ENCODE data around the gene SRSF3.
"Not testable (repeated sequence)": the region's sequence is repeated elsewhere in the genome, so short reads cannot be mapped to it uniquely, and the experiment has no call there.

SRSF3 gene

DNA sequence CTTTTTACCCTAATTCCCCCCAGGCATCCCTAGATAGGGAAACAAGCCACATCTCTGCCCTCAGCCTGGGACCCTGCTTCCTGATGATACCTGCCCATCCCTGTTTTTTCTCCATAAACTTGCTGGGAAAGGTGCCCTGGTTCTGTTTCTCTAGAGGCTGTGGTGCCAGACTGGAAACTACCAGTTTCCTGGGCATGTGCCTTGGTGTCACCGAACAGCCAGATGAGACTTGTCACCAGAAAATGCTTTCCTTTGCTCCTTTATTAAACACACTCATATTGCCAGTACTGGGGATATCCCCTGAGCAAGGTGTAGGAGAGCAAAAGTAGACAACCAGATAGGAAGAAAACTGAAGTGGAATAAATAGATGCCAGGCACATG, 16.8 kb downstream of the SRSF3 start:
- no peak for DNase-seq (ENCODE audit: low read depth, low spot score)
- TF ChIP-seq EZH2 (IDR thresholded peaks at IDR 0.05): no peak
- peak; percentile 47; the same call in 1 of the 2 replicates for TF ChIP-seq POLR2AphosphoS5 (IDR thresholded peaks at IDR 0.05; ENCODE audit: borderline replicate concordance, low read depth, low read length)
- no peak for TF ChIP-seq FOXP2 (optimal IDR thresholded peaks at IDR 0.05; ENCODE audit: control extremely low read depth, extremely low read length, insufficient read depth)
- Histone ChIP-seq H3K4me3 (no peak overlapping the region), H3K27ac (peak overlapping the region; percentile 53; the same call in 1 of the 2 replicates), H3K9ac (ENCODE audit: insufficient read length) (no peak overlapping the region), H3K36me3 (ENCODE audit: insufficient read depth, low read length) (peaks cover 72% of the 10 kb centered on the region), H3K9me3 (ENCODE audit: low read depth, low read length) (no peaks in the 10 kb centered on the region)

DNA sequence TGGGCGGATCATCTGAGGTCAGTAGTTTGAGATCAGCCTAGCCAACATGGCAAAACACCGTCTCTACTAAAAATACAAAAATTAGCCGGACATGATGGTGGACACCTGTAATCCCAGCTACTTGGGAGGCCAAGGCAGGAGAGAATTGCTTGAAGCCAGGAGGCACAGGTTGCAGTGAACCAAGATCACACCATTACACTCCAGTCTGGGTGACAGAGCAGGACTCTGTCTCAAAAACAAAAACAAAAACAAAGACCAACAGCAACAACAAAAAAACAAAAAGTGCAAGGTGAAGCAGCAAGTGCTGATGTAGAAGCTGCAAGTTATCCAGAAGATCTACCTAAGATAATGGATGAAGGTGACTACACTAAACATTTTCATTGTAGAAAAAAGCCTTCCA, 17.5 kb downstream of the SRSF3 start:
- not testable (repeated sequence) for DNase-seq (ENCODE audit: low read depth, low spot score); H3K27ac ChIP-seq; H3K4me3 ChIP-seq; H3K9me3 ChIP-seq (ENCODE audit: low read depth, low read length); H3K9ac ChIP-seq (ENCODE audit: insufficient read length)
- H3K36me3 ChIP-seq (ENCODE audit: insufficient read depth, low read length): peaks cover 66% of the 10 kb centered on the region

GRCh38 chr6:36612101-36612625, 18.0 kb downstream of the SRSF3 start:
- Histone ChIP-seq H3K36me3 (ENCODE audit: insufficient read depth, low read length) (peaks cover 61% of the 10 kb centered on the region), H3K27ac (no peak overlapping the region), H3K9me3 (ENCODE audit: low read depth, low read length) (no peaks in the 10 kb centered on the region), H3K9ac (ENCODE audit: insufficient read length) (no peak overlapping the region), H3K4me3 (no peak overlapping the region)
- DNase-seq (ENCODE audit: low read depth, low spot score): no peak
- peak; percentile 13; the same call in 1 of the 2 replicates for TF ChIP-seq POLR2AphosphoS5 (IDR thresholded peaks at IDR 0.05; ENCODE audit: borderline replicate concordance, low read depth, low read length)
- no peak for TF ChIP-seq EZH2 (IDR thresholded peaks at IDR 0.05)

DNA sequence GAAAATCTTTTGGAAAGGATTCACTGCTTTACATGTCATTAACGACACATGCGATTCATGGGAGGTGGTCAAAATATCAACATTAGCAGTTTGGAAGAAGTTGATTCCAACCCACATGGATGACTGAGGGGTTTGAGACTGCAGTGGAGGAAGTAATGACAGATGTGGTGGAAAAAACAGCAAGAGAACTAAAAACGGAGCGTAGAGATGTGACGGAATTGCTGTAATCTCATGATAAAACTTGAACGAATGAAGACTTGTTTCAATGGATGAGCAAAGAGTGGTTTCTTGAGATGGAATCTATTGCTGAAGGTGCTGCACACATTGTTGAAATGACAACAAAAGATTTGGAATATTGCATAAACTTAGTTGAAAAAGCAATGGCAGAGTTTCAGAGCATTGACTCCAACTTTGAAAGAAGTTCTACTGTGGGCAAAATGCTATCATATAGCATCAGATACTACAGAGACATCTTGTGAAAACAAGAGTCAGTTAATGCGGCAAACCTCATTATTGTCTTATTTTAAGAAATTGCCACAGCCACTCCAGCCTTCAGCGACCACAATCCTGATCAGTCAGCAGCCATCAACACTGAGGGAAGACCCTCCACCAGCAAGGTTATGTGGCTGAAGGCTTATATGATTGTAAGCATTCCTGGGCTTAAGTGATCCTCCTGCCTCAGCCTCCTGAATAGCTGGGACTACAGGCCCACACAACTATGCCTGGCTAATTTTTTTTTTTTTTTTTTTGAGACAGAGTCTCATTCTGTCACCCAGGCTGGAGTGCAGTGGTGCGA, 19.2 kb downstream of the SRSF3 start:
- TF ChIP-seq EZH2 (IDR thresholded peaks at IDR 0.05): no peak
- TF ChIP-seq POLR2AphosphoS5 (IDR thresholded peaks at IDR 0.05; ENCODE audit: borderline replicate concordance, low read depth, low read length): peak; percentile 13; the same call in 1 of the 2 replicates
- H3K4me3 ChIP-seq: no peak overlapping the region
- H3K36me3 ChIP-seq (ENCODE audit: insufficient read depth, low read length): peaks cover 49% of the 10 kb centered on the region
- peak overlapping the region; percentile 67 for H3K27ac ChIP-seq
- no peaks in the 10 kb centered on the region for H3K9me3 ChIP-seq (ENCODE audit: low read depth, low read length)
- DNase-seq (ENCODE audit: low read depth, low spot score): no peak
- H3K9ac ChIP-seq (ENCODE audit: insufficient read length): no peak overlapping the region

- DNase-seq (ENCODE audit: low read depth, low spot score): no peak
- Histone ChIP-seq H3K36me3 (ENCODE audit: insufficient read depth, low read length) (peaks cover 31% of the 10 kb centered on the region), H3K27ac (no peak overlapping the region)
Measured at GRCh38 chr6:36615018-36615761, 21.0 kb downstream of the SRSF3 start.

DNA sequence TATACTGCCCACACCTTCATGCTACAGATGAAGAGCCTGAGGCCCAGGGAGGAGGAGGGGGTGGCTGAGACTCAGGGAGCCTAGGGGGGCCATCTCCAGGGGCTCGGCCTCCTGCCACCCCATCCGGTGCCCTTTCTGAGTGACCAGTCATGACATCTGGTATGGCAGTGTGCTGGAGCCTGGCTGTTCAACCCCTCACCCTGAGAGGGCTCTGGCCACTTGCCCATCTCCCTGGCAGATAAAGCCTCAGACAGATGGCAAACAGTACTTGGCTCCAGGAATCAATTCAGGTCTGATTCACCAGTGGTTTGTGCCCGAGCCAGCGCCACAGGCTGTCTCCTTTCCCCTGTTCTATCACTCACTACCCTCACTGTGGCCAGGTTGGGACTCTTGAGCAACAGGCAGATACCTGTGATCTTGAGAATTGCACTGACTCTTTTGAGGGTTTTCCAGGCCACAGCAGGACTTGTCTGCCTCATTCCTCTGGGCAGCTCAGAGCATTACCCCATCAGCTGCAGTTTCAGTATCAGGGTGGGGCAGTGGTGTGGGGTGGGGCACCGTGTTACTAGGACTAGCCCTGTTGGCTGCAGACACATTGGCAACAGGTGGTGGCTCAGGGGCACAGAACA, 22.8 kb downstream of the SRSF3 start:
- peaks cover 13% of the 10 kb centered on the region for H3K36me3 ChIP-seq (ENCODE audit: insufficient read depth, low read length)
- no peak overlapping the region for H3K9ac ChIP-seq (ENCODE audit: insufficient read length)
- no peak overlapping the region for H3K4me3 ChIP-seq
- TF ChIP-seq FOXP2 (optimal IDR thresholded peaks at IDR 0.05; ENCODE audit: control extremely low read depth, extremely low read length, insufficient read depth) (no peak), POLR2AphosphoS5 (IDR thresholded peaks at IDR 0.05; ENCODE audit: borderline replicate concordance, low read depth, low read length) (no peak), EZH2 (IDR thresholded peaks at IDR 0.05) (no peak)
- H3K9me3 ChIP-seq (ENCODE audit: low read depth, low read length): no peaks in the 10 kb centered on the region
- no peak for DNase-seq (ENCODE audit: low read depth, low spot score)
- H3K27ac ChIP-seq: no peak overlapping the region

More at GRCh38 chr6:36615018-36615761, 21.0 kb downstream of the SRSF3 start:
- Histone ChIP-seq H3K9ac (ENCODE audit: insufficient read length) (no peak overlapping the region), H3K9me3 (ENCODE audit: low read depth, low read length) (no peaks in the 10 kb centered on the region), H3K4me3 (no peak overlapping the region)
- TF ChIP-seq POLR2AphosphoS5 (IDR thresholded peaks at IDR 0.05; ENCODE audit: borderline replicate concordance, low read depth, low read length) (no peak), FOXP2 (optimal IDR thresholded peaks at IDR 0.05; ENCODE audit: control extremely low read depth, extremely low read length, insufficient read depth) (no peak), EZH2 (IDR thresholded peaks at IDR 0.05) (no peak)

DNA sequence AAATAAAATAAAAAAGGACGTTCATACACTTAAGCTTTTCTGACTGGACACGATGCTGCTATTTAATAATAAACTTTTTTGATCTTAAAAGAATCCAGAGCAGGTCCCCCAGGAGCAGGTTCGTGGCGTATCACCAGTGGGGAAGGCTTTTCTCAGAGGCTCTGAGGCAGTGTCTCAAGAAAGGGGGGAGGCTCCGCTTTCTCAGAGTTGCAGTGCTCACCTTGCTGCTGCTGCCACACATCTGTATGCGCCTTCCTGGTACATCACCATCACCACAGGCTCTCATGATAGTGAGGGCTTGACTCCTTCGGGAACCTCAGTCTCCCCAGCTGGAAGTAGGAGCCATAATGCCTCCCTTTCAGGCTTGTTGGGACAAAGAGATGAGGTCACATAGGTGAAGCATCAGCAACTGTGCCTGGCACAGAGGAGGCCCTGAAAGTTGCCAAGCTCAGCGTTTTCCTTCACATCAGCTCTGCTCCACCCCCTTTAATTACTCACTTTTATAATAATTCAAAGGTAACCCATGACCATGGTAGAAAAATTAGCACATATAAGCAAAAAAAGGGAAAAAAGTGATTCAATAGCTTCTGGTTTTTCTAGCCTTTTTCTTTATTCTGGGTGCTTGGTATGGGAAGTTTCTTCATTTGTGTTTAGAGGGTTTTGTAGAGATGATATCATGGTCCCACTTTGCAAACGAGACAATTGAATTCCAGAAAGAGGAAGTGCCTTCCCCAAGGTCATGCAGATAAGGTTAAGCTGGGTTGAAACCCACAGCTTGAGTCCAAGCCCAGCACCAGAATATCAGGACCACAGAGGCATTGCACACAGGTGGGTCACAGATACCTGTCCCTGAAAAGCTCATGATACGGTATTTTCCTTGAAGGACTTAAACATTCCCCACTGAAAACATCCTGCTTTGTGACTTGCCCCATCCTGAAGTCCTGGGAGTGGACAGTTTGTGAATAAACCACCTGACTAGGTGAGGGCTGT, 24.5 kb downstream of the SRSF3 start:
- no peak for DNase-seq (ENCODE audit: low read depth, low spot score)
- H3K9ac ChIP-seq (ENCODE audit: insufficient read length): no peak overlapping the region
- TF ChIP-seq EZH2 (IDR thresholded peaks at IDR 0.05) (no peak), POLR2AphosphoS5 (IDR thresholded peaks at IDR 0.05; ENCODE audit: borderline replicate concordance, low read depth, low read length) (no peak), FOXP2 (optimal IDR thresholded peaks at IDR 0.05; ENCODE audit: control extremely low read depth, extremely low read length, insufficient read depth) (no peak)
- no peaks in the 10 kb centered on the region for H3K36me3 ChIP-seq (ENCODE audit: insufficient read depth, low read length)
- H3K4me3 ChIP-seq: no peak overlapping the region
- H3K27ac ChIP-seq: no peak overlapping the region
- no peaks in the 10 kb centered on the region for H3K9me3 ChIP-seq (ENCODE audit: low read depth, low read length)
